Measurements from ENCODE around the gene EBNA1BP2.

DNA sequence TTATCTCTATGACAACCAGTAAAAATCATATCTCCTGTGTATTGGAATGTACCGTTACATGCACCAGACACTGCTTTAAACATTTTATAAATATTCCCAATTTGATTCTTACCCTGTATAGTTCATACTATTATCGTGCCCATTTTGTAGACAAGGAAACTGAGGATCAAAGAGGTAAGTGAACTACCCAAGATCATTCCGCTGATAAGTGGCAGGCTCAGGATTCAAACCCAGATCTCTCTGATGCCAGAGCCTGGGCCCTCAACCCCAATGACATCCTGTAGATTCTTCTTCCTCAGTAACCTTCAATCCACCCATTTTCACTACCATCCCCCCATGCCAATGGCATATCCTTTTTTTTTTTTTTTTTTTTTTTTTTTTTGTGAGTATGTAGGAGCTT lies 12.3 kb upstream of the EBNA1BP2 start:
- TF ChIP-seq CTCF (IDR thresholded peaks at IDR 0.05; ENCODE audit: poor library complexity, severe bottlenecking), result no peak
- no peak for TF ChIP-seq EZH2 (IDR thresholded peaks at IDR 0.05; ENCODE audit: borderline replicate concordance, insufficient read depth, low read length, poor library complexity, severe bottlenecking)
- TF ChIP-seq EP300 (conservative IDR thresholded peaks at IDR 0.05; ENCODE audit: poor library complexity, severe bottlenecking), result no peak

Measured in neural cell (in vitro differentiated cells).